ENCODE data around the gene ADARB1. TPM values are rescaled to one million over a fixed set of nuclear protein-coding genes. Genes with fewer than 3 reads are reported as not detected.

ADARB1 gene
- total and polyA plus RNA-seq, 2 experiments from 2014 or later: 9.4 to 14.0 TPM

DNA sequence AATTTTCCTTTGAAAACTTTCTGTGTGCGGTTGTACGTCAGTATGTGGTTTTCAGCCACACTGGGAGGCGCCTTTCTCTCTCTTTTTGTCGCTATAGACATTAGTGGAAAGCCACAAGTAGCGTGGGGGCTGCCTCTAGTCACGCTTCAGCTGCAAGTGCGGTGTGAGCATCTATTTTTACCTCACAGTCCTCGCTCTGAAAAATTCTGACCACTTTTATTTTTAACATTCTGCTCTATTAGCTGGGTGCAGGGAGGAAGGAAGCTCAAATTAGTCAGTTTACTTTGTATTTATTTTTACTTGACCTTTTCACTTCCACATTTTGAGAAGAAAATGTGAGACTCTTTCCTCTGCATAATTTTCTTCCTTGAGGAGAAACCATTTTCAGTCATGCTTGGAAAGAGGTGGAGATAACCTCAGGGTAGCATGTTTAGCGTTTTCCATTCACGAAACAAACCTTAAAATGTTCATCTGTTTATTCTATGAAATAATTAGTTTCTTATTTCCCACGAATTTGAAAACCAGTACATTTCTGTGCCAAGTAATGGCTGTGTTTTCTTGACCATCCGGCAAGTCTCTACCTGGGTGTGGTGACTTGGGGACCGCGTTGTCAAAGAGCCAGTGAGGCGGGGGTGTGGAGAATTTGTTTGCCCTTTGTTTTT is 35.6 kb downstream of the ADARB1 start:
- H3K36me3 ChIP-seq: no peaks in the 10 kb centered on the region
- peak overlapping the region; percentile 61 for H3K27ac ChIP-seq
- H3K9me3 ChIP-seq (ENCODE audit: low read depth): no peaks in the 10 kb centered on the region
- no peak for TF ChIP-seq CTCF (IDR thresholded peaks at IDR 0.05; ENCODE audit: low read depth, low read length)
- peaks cover 42% of the 10 kb centered on the region for H3K4me1 ChIP-seq (ENCODE audit: low read depth)
- H3K27me3 ChIP-seq: no peaks in the 10 kb centered on the region
- no peak overlapping the region for H3K4me3 ChIP-seq
- peak in 1 of 2 donors; percentile 45 for DNase-seq (ENCODE audit: low read depth in 1 of 2, low spot score in 1 of 2)

DNA sequence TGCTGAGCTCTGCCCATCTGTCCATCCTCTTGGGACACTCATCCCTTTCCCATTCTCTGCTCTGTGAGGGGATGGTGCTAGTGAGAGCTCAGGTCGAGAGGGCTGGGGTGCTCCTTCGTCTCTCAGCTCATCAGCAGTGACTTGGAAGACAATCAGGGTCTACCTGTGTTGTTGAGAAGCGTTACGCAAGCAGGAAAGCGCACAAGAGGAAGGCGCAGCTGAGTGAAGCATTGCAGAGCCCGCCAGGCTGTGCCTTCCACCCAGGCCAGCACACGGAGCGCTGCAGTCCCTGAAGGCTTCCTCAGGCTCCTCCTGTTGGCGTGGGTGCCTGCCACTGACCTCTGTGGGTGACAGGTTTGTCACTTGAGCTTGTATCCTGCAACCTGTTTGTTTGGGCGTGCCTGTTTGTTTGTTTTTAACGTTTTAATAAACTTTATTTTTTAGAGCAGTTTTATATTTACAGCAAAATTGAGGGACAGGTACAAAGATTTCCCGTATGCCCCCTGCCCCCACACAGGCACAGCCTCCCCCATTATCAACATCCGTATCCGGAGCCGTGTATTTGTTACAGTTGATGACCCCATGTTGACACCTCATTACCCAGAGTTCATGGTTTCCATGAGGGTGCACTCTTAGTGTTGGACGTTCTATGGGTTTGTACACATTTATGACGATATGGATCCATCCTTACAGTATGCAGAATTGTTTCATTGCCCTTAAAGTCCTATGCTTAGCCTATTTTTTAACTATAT is 36.7 kb downstream of the ADARB1 start:
- no peak for DNase-seq (ENCODE audit: low read depth in 1 of 2, low spot score in 1 of 2)
- no peaks in the 10 kb centered on the region for H3K9me3 ChIP-seq (ENCODE audit: low read depth)
- peak overlapping the region; percentile 61 for H3K27ac ChIP-seq
- H3K27me3 ChIP-seq: no peaks in the 10 kb centered on the region
- no peak overlapping the region for H3K4me3 ChIP-seq
- no peak for TF ChIP-seq CTCF (IDR thresholded peaks at IDR 0.05; ENCODE audit: low read depth, low read length)
- H3K4me1 ChIP-seq (ENCODE audit: low read depth): peaks cover 42% of the 10 kb centered on the region
- no peaks in the 10 kb centered on the region for H3K36me3 ChIP-seq

DNA sequence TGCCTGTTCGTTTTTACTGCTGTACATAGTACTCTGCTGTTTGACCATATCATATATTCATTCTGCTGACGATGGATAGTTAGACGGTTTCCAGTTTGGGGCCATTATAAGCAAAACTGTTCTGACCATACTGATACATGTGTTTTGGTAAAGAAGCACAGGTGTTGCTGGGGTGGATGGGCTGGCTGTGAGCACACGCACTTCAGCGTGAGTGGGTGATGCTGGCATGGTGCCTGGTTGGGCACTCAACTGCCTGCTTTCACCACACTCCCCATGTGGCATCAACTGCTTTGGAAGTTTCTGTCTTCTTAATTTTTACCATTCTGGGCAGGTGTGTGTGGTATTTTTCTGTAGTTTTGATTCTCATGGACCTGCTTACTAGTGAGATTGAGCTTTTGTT is 37.3 kb downstream of the ADARB1 start:
- Histone ChIP-seq H3K27me3 (no peaks in the 10 kb centered on the region), H3K4me3 (no peak overlapping the region), H3K27ac (no peak overlapping the region), H3K4me1 (ENCODE audit: low read depth) (peaks cover 42% of the 10 kb centered on the region), H3K36me3 (no peaks in the 10 kb centered on the region), H3K9me3 (ENCODE audit: low read depth) (no peaks in the 10 kb centered on the region)
- no peak for DNase-seq (ENCODE audit: low read depth in 1 of 2, low spot score in 1 of 2)
- no peak for TF ChIP-seq CTCF (IDR thresholded peaks at IDR 0.05; ENCODE audit: low read depth, low read length)

GRCh38 chr21:45112371-45112770 is 38.0 kb downstream of the ADARB1 start:
- H3K27me3 ChIP-seq: no peaks in the 10 kb centered on the region
- no peak overlapping the region for H3K4me3 ChIP-seq
- no peak overlapping the region for H3K27ac ChIP-seq
- H3K4me1 ChIP-seq (ENCODE audit: low read depth): peaks cover 42% of the 10 kb centered on the region
- no peaks in the 10 kb centered on the region for H3K9me3 ChIP-seq (ENCODE audit: low read depth)
- DNase-seq (ENCODE audit: low read depth in 1 of 2, low spot score in 1 of 2): peak in 1 of 2 donors; percentile 26
- no peaks in the 10 kb centered on the region for H3K36me3 ChIP-seq
- TF ChIP-seq CTCF (IDR thresholded peaks at IDR 0.05; ENCODE audit: low read depth, low read length): no peak

DNA sequence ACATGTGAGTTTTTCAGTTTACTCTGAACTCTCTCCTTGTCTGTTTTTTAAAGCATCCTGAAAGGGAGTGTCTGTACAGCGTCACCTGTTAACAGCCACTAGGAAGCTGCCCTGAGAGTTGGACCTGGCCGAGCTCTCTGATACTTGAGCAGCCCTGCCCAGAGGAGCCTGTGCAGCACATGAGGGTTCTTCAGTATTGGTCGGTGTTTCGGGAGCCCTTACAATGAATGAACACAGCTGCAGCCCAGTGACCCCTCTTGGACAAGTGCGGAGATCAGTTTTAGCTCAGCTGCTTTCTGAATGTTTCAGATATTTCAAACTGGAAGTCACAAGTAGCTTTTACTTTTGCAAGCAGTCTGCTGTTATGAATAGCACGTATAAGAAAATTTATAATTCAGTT is 39.2 kb downstream of the ADARB1 start:
- Histone ChIP-seq H3K27me3 (no peaks in the 10 kb centered on the region), H3K27ac (peak overlapping the region; percentile 71), H3K9me3 (ENCODE audit: low read depth) (no peaks in the 10 kb centered on the region), H3K4me3 (no peak overlapping the region), H3K4me1 (ENCODE audit: low read depth) (peaks cover 42% of the 10 kb centered on the region), H3K36me3 (no peaks in the 10 kb centered on the region)
- no peak for TF ChIP-seq CTCF (IDR thresholded peaks at IDR 0.05; ENCODE audit: low read depth, low read length)
- DNase-seq (ENCODE audit: low read depth in 1 of 2, low spot score in 1 of 2): peak in 1 of 2 donors; percentile 90

Data from cardiac muscle cell (in vitro differentiated cells and primary cell).